AG04450 (cell line): ENCODE results near the gene SREBF2. TPM values are rescaled to one million over a fixed set of nuclear protein-coding genes. Genes with fewer than 3 reads are reported as not detected.

ENCODE experiments used
- CTCF ChIA-PET: fragments of 300-600, 350-600 bp; formaldehyde crosslinking; extraction: SDS; loops from one replicate; lab custom pipeline; 2022; ENCODE audit warnings: antibody characterized with exemption, inconsistent platforms; lab: Charles Lee
- POLR2A ChIA-PET: fragments of 350-600 bp; formaldehyde crosslinking; extraction: SDS; loops from one replicate; lab custom pipeline; 2021; ENCODE audit warnings: antibody characterized with exemption, inconsistent platforms; lab: Yijun Ruan, JAX
- DNase-seq: peaks from one replicate; pipeline ENCODE4 v3.0.0-alpha.2; 2011; ENCODE audit warnings: low read depth, low spot score
- H3K27ac ChIP-seq: one replicate; pipeline ENCODE4 v1.5.1; 2012; ENCODE audit warnings: low read depth, low read length, control low read depth
- H3K27me3 ChIP-seq: one replicate; pipeline ENCODE4 v1.6.0; 2012; ENCODE audit warnings: low read length; ENCODE audit not compliant: control insufficient read depth, insufficient read depth
- H3K4me3 ChIP-seq: 2 replicates; pipeline ENCODE4 v1.5.1; 2011; ENCODE audit warnings: mild to moderate bottlenecking, low read depth, low read length, control low read depth
- H3K9me3 ChIP-seq: 2 replicates; pipeline ENCODE4 v1.5.1; 2012; ENCODE audit warnings: low read length; ENCODE audit not compliant: control insufficient read depth, insufficient read depth
- polyA plus RNA-seq: library from polyadenylated mRNA; depleted of rRNA; stranded (reverse); fragments of >200 nt; gene quantifications from 2 replicates; pipeline ENCODE4 v1.2.3, GENCODE V29; 2011
- TF ChIP-seq, protein P1 (sequence below): IDR thresholded peaks from 2 replicates; pipeline ENCODE4 v1.5.1; 2011; ENCODE audit warnings: low read depth, low read length, control low read depth, inconsistent platforms

Gene SREBF2
- polyA plus RNA-seq, 1 experiment, result 31.7 TPM

GRCh38 chr22:41844513-41844912 lies 11.6 kb downstream of the SREBF2 start:
- Histone ChIP-seq H3K9me3 (no peaks in the 10 kb centered on the region), H3K27me3 (no peaks in the 10 kb centered on the region), H3K4me3 (no peak overlapping the region), H3K27ac (no peak overlapping the region)
- ChIA-PET CTCF (interaction anchor here (1.7 kb wide), 1 partner anchor 98 kb away, joined by 4 read pairs; no protein-coding TSS in a partner anchor), POLR2A (no interaction called here)
- no peak for DNase-seq
- TF ChIP-seq, protein P1, sequence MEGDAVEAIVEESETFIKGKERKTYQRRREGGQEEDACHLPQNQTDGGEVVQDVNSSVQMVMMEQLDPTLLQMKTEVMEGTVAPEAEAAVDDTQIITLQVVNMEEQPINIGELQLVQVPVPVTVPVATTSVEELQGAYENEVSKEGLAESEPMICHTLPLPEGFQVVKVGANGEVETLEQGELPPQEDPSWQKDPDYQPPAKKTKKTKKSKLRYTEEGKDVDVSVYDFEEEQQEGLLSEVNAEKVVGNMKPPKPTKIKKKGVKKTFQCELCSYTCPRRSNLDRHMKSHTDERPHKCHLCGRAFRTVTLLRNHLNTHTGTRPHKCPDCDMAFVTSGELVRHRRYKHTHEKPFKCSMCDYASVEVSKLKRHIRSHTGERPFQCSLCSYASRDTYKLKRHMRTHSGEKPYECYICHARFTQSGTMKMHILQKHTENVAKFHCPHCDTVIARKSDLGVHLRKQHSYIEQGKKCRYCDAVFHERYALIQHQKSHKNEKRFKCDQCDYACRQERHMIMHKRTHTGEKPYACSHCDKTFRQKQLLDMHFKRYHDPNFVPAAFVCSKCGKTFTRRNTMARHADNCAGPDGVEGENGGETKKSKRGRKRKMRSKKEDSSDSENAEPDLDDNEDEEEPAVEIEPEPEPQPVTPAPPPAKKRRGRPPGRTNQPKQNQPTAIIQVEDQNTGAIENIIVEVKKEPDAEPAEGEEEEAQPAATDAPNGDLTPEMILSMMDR, result no peak

GRCh38 chr22:41845380-41846267 lies 12.7 kb downstream of the SREBF2 start:
- no peak for DNase-seq
- CTCF ChIA-PET, result no interaction called here

DNA sequence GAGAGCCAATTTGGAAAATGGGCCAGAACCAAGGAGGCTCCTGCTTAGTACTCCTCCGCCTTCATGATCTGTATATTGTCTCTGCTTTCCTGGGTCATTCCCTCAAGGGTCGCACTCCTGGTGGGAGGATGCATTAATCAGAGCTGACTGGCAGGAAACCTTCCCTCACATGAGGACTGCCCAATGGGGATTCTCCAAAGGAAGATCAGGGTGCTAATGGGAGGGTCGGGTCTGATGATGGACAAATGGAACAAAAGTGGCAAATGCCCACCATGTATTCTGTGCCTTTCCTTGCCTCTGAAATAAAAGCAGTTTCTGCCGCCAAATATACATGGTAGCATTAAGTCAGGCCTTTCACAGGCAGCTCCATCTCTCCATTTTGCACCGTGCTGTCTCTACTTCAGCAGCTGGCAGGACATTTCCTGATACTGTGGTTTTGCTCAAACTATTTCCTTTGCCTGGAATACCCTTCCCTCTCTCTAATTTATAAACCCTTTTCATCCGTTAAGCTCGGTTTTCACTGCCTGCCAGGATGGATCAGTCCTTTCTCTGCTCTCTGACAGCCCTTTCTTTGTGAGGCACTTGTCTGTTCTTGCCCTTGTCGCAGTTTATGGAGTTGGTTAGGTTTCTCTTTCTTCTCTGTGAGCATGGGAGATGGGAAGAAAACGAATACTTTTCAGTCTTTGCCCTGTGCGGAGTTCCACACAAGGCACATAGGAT lies 13.5 kb downstream of the SREBF2 start:
- ChIA-PET CTCF (interaction anchor here (1.5 kb wide), 1 partner anchor 149 kb away, joined by 4 read pairs; no protein-coding TSS in a partner anchor), POLR2A (no interaction called here)
- no peaks in the 10 kb centered on the region for H3K9me3 ChIP-seq
- no peak overlapping the region for H3K27ac ChIP-seq
- H3K4me3 ChIP-seq, result no peak overlapping the region
- DNase-seq, result no peak
- H3K27me3 ChIP-seq, result no peaks in the 10 kb centered on the region
- TF ChIP-seq, protein P1, result no peak

More at GRCh38 chr22:41845380-41846267, 12.7 kb downstream of the SREBF2 start:
- no peak overlapping the region for H3K4me3 ChIP-seq
- no peak overlapping the region for H3K27ac ChIP-seq
- no peaks in the 10 kb centered on the region for H3K9me3 ChIP-seq
- POLR2A ChIA-PET, result no interaction called here
- no peaks in the 10 kb centered on the region for H3K27me3 ChIP-seq
- TF ChIP-seq, protein P1, result no peak

- POLR2A ChIA-PET, result no interaction called here
Measured at GRCh38 chr22:41847300-41847699, 14.4 kb downstream of the SREBF2 start.

More at GRCh38 chr22:41847300-41847699, 14.4 kb downstream of the SREBF2 start:
- H3K9me3 ChIP-seq, result no peaks in the 10 kb centered on the region
- no peak overlapping the region for H3K4me3 ChIP-seq
- DNase-seq, result no peak
- H3K27me3 ChIP-seq, result no peaks in the 10 kb centered on the region
- TF ChIP-seq, protein P1, result no peak
- CTCF ChIA-PET, result interaction anchor here (1.5 kb wide), 1 partner anchor 150 kb away, joined by 4 read pairs; no protein-coding TSS in a partner anchor
- H3K27ac ChIP-seq, result no peak overlapping the region
